GM12801 (cell line): Measurements from ENCODE around the gene SLC39A13.

ENCODE experiments used
- TF ChIP-seq, protein P1 (sequence below): IDR thresholded peaks from one replicate; pipeline ENCODE4 v1.5.1; 2011; ENCODE audit warnings: control low read depth; ENCODE audit not compliant: insufficient read length; ENCODE audit errors: extremely low read depth

Gene SLC39A13

DNA sequence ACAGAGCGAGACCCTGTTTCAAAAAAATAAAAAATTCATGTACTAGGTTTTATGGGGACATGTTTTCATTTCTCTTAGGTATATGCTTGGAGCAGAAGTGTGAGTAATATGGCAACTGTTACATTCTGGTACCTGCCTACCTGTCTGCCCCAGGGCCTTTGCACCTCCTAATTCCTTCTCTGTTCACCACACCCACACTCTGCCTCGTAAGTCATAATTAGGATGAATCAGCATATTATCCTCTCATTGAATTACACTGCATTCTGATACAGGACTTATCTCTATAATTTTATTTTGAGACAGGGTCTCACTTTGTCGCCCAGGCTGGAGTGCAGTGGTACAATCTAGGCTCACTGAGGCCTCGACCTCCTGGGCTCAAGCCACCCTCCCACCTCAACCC is 43.6 kb downstream of the SLC39A13 start:
- TF ChIP-seq, protein P1, sequence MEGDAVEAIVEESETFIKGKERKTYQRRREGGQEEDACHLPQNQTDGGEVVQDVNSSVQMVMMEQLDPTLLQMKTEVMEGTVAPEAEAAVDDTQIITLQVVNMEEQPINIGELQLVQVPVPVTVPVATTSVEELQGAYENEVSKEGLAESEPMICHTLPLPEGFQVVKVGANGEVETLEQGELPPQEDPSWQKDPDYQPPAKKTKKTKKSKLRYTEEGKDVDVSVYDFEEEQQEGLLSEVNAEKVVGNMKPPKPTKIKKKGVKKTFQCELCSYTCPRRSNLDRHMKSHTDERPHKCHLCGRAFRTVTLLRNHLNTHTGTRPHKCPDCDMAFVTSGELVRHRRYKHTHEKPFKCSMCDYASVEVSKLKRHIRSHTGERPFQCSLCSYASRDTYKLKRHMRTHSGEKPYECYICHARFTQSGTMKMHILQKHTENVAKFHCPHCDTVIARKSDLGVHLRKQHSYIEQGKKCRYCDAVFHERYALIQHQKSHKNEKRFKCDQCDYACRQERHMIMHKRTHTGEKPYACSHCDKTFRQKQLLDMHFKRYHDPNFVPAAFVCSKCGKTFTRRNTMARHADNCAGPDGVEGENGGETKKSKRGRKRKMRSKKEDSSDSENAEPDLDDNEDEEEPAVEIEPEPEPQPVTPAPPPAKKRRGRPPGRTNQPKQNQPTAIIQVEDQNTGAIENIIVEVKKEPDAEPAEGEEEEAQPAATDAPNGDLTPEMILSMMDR = no peak

DNA sequence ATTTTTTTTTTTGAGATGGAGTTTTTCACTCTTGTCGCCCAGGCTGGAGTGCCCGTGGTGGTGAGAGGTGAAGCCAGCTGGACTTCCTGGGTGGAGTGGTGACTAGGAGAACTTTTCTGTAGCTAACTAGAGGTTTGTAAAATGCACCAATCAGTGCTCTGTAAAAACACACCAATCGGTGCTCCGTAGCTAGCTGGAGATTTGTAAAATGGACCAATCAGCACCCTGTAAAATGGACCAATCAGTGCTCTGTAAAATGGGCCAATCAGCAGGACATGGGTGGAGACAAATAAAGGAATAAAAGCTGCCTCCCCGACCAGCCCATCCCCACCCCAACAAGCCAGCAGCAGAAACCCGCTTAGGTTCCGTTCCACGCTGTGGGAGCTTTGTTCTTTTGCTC is 45.0 kb downstream of the SLC39A13 start:
- TF ChIP-seq, protein P1 = no peak

DNA sequence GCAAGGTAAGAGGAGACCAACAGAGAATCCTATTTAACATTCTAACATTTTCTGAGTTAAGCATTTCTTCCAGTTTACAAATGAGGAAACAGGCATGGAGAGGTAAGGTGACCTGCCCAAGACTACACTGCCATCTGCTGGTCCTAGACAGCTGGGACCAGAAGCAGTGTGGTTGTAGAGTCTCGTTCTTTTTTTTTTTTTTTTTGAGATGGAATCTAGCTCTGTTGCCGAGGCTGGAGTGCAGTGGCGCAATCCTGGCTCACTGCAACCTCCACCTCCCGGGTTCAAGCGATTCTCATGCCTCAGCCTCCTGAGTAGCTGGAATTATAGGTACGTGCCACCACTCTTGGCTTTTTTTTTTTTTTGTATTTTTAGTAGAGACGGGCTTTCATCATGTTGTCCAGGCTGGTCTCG is 45.9 kb downstream of the SLC39A13 start:
- TF ChIP-seq, protein P1 = peak; percentile 41

DNA sequence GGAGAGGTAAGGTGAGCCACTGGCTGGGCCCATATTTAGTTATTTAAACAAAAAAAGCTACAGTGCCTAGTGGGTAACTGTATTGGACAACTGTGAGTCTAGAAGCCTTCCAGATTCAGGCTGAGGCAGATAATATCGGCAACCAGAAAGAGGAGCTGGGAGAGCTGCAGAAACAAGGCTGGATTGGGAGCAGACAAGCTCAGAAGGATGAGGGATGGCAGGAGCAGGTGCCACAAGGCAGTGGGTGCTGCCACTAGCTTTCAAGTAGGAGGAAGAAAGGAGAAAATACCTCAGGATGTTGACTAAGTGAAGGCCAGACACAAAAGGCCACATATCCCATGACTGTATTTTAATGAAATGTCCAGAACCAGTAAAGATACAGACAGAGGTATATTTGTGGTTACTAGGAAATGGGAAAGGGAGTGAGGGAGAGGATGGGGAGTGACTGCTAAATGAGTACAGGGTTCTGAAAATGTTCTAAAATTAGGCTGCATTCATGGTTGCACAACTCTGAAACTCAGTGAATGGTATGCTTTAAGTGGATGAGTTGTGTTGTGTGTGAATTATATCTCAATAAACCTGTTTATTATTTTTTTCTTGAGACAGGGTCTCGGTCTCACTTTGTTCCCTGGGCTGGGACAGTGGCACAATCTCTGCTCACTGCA is 52.3 kb downstream of the SLC39A13 start:
- TF ChIP-seq, protein P1 = no peak

GRCh38 chr11:47461876-47462275 is 53.5 kb downstream of the SLC39A13 start:
- TF ChIP-seq, protein P1 = no peak

- TF ChIP-seq, protein P1 = no peak
Observed at GRCh38 chr11:47464483-47464882, 56.1 kb downstream of the SLC39A13 start.
